Left kidney (tissue), 8 donors: Measurements from ENCODE around the gene LCE6A. TPM values are rescaled to one million over a fixed set of nuclear protein-coding genes. Genes with fewer than 3 reads are reported as not detected.

Source experiments
- DNase-seq: peaks from one replicate; pipeline ENCODE4 v3.0.0-alpha.2; 2013
- long read RNA-seq, 8 donors: transcript quantifications; one replicate each; lab custom pipeline, GENCODE V29; 2026
- polyA plus RNA-seq: library from polyadenylated mRNA; unstranded; fragments of 120-200 nt; gene quantifications from one replicate; pipeline ENCODE4 v1.2.1, GENCODE V29; 2013; ENCODE audit not compliant: insufficient read length

Gene LCE6A
- not detected for polyA plus RNA-seq
- long read RNA-seq, donor 1, result 0 reads
- long read RNA-seq, donor 2, result 0 reads
- long read RNA-seq, donor 3, result 0 reads
- long read RNA-seq, donor 4, result 0 reads
- long read RNA-seq, donor 5, result 0 reads
- long read RNA-seq, donor 6, result 0 reads
- long read RNA-seq, donor 7, result 0 reads
- long read RNA-seq, donor 8, result 0 reads

- no peak for DNase-seq
Observed at GRCh38 chr1:152842556-152842955, at the start of gene LCE6A. Gene LCE6A, plus strand, starts transcription at chr1:152842856. Its CDS starts 665 bp downstream, at chr1:152843521.

- no peak for DNase-seq
Observed at GRCh38 chr1:152795686-152796085, 47.0 kb upstream of the LCE6A start.

GRCh38 chr1:152796421-152796820, 46.2 kb upstream of the LCE6A start, which contains the start of gene LCE1D:
Gene LCE1D, plus strand, starts transcription at chr1:152796721. Its CDS starts 1,074 bp downstream, at chr1:152797795.
- DNase-seq, result no peak

- DNase-seq, result no peak
Observed at GRCh38 chr1:152801333-152801732, 41.3 kb upstream of the LCE6A start.

GRCh38 chr1:152806576-152806975, 36.1 kb upstream of the LCE6A start, which contains the start of gene LCE1C:
Gene LCE1C, minus strand, starts transcription at chr1:152806651. Its CDS starts 1,173 bp downstream, at chr1:152805478.
- DNase-seq, result no peak

GRCh38 chr1:152811050-152811449, 31.6 kb upstream of the LCE6A start:
- DNase-seq, result no peak

GRCh38 chr1:152811671-152812070, 31.0 kb upstream of the LCE6A start, which contains the start of gene LCE1B:
Gene LCE1B, plus strand, starts transcription at chr1:152811971. Its CDS starts 476 bp downstream, at chr1:152812447.
- no peak for DNase-seq

- DNase-seq, result no peak
Observed at GRCh38 chr1:152817309-152817708, 25.3 kb upstream of the LCE6A start.

- no peak for DNase-seq
Observed at GRCh38 chr1:152823294-152823693, 19.4 kb upstream of the LCE6A start.

- no peak for DNase-seq
Observed at GRCh38 chr1:152824964-152825363, 17.7 kb upstream of the LCE6A start.

GRCh38 chr1:152827173-152827572, 15.5 kb upstream of the LCE6A start, which contains the start of gene LCE1A:
Gene LCE1A, plus strand, starts transcription at chr1:152827473. Its CDS starts 0 bp downstream, at chr1:152827473.
- DNase-seq, result no peak

GRCh38 chr1:152836870-152837269, 5.8 kb upstream of the LCE6A start:
- DNase-seq, result no peak

- DNase-seq, result no peak
Observed at GRCh38 chr1:152855661-152856060, 13.0 kb downstream of the LCE6A start.

- no peak for DNase-seq
Observed at GRCh38 chr1:152858062-152858461, 15.4 kb downstream of the LCE6A start.

- DNase-seq, result no peak
Observed at GRCh38 chr1:152859696-152860095, 17.0 kb downstream of the LCE6A start, which contains the start of gene LCE7A. Gene LCE7A, plus strand, starts transcription at chr1:152859996. Its CDS starts 702 bp downstream, at chr1:152860698.

- no peak for DNase-seq
Observed at GRCh38 chr1:152860129-152860528, 17.5 kb downstream of the LCE6A start.

GRCh38 chr1:152861374-152861773, 18.7 kb downstream of the LCE6A start:
- DNase-seq, result no peak

- DNase-seq, result no peak
Observed at GRCh38 chr1:152864443-152864842, 21.8 kb downstream of the LCE6A start.

- DNase-seq, result no peak
Observed at GRCh38 chr1:152866321-152866720, 23.7 kb downstream of the LCE6A start.

GRCh38 chr1:152869808-152870419, 27.3 kb downstream of the LCE6A start:
- peak; percentile 34 for DNase-seq

GRCh38 chr1:152870831-152871730, 28.4 kb downstream of the LCE6A start:
- peak; percentile 22 for DNase-seq

GRCh38 chr1:152871731-152872126, 29.1 kb downstream of the LCE6A start:
- no peak for DNase-seq
